Naive thymus-derived CD4-positive, alpha-beta T cell (primary cell): ENCODE results near the gene PSMD3. TPM values are rescaled to one million over a fixed set of nuclear protein-coding genes. Genes with fewer than 3 reads are reported as not detected.

Experiments used
- ATAC-seq: fragments of 150-1000 bp; cut with Tn5 transposase; 2 replicates; pipeline ENCODE4 v1.10.0; 2021; ENCODE audit warnings: mild to moderate bottlenecking, moderate library complexity
- CTCF ChIA-PET: fragments of 350-600 bp; sonication (Branson Sonifier 250); formaldehyde crosslinking; loops from one replicate; lab custom pipeline; 2021; ENCODE audit warnings: antibody characterized with exemption; lab: Charles Lee
- POLR2A ChIA-PET: fragments of 350-600 bp; sonication (Branson Sonifier 250); formaldehyde crosslinking; loops from one replicate; lab custom pipeline; 2021; ENCODE audit warnings: antibody characterized with exemption, inconsistent platforms; lab: Charles Lee
- DNase-seq, 9 donors: peaks; one replicate each; pipeline versions ENCODE4 v3.0.0 to v3.0.0-alpha.2; 2020 to 2022; ENCODE audit warnings: mixed read lengths in 1 of 9
- H3K27ac ChIP-seq: one replicate; pipeline ENCODE4 v1.7.0; 2013; ENCODE audit warnings: mild to moderate bottlenecking, low read depth, low read length, moderate library complexity
- H3K27me3 ChIP-seq, 2 donors: one replicate each; pipeline ENCODE4 v1.7.0; 2013; ENCODE audit warnings: low read length in 2 of 2, mild to moderate bottlenecking in 2 of 2, moderate library complexity in 2 of 2; ENCODE audit not compliant: control insufficient read depth in 2 of 2, insufficient read depth in 2 of 2
- H3K36me3 ChIP-seq, 3 experiments: 1 replicate in 2 of 3; 2 replicates in 1 of 3; pipeline ENCODE4 v1.7.0; 2013; ENCODE audit warnings: low read length in 3 of 3, mild to moderate bottlenecking in 3 of 3, moderate library complexity in 1 of 3; ENCODE audit not compliant: insufficient read depth in 3 of 3, control insufficient read depth in 2 of 3
- H3K4me1 ChIP-seq, 2 donors: one replicate each; pipeline ENCODE4 v1.7.0; 2013; ENCODE audit warnings: low read length in 2 of 2, mild to moderate bottlenecking in 2 of 2, moderate library complexity in 1 of 2; ENCODE audit not compliant: control insufficient read depth in 2 of 2, insufficient read depth in 2 of 2
- H3K4me3 ChIP-seq: 2 replicates; pipeline ENCODE4 v1.7.0; 2013; ENCODE audit warnings: mild to moderate bottlenecking, low read length
- H3K9me3 ChIP-seq, 3 experiments: 1 replicate in 2 of 3; 2 replicates in 1 of 3; pipeline ENCODE4 v1.7.0; 2013; ENCODE audit warnings: low read length in 3 of 3; ENCODE audit not compliant: control insufficient read depth in 2 of 3
- H3K27ac Mint-ChIP-seq, 9 donors: one replicate each; pipeline ENCODE4 v1.8.0; 2020 to 2022; ENCODE audit warnings: mixed read lengths in 9 of 9, mild to moderate bottlenecking in 8 of 9, moderate library complexity in 5 of 9, inconsistent platforms in 2 of 9
- H3K27me3 Mint-ChIP-seq, 5 donors: one replicate each; pipeline ENCODE4 v1.8.0; 2021 to 2022; ENCODE audit warnings: mixed read lengths in 5 of 5, mild to moderate bottlenecking in 1 of 5
- H3K36me3 Mint-ChIP-seq, 5 donors: one replicate each; pipeline ENCODE4 v1.8.0; 2020 to 2022; ENCODE audit warnings: mixed read lengths in 5 of 5, mild to moderate bottlenecking in 3 of 5, inconsistent platforms in 1 of 5
- H3K4me1 Mint-ChIP-seq, 7 donors: one replicate each; pipeline ENCODE4 v1.8.0; 2020 to 2022; ENCODE audit warnings: mixed read lengths in 7 of 7, mild to moderate bottlenecking in 3 of 7, inconsistent platforms in 1 of 7
- H3K4me3 Mint-ChIP-seq, 10 donors: one replicate each; pipeline ENCODE4 v1.8.0; 2020 to 2022; ENCODE audit warnings: mild to moderate bottlenecking in 10 of 10, mixed read lengths in 10 of 10, moderate library complexity in 6 of 10, inconsistent platforms in 2 of 10
- H3K9me3 Mint-ChIP-seq, 11 donors: one replicate each; pipeline ENCODE4 v1.8.0; 2020 to 2022; ENCODE audit warnings: mixed read lengths in 11 of 11, mild to moderate bottlenecking in 4 of 11, inconsistent platforms in 1 of 11, moderate library complexity in 1 of 11
- intact Hi-C, 2 donors: fragments of 100-400 bp; cut with micrococcal nuclease; formaldehyde crosslinking; loops; one replicate each; pipeline ENCODE4 v1.15.1; 2023
- polyA plus RNA-seq, 2 donors: library from polyadenylated mRNA; unstranded; fragments of 300-500 nt; fragmentation: Illumina TruSeq; gene quantifications; one replicate each; pipeline ENCODE4 v1.2.3, GENCODE V29; 2021
- total RNA-seq, 6 experiments: library from RNA in 5 of 6; stranded (reverse) in 5 of 6; gene quantifications; 1 replicate in 5 of 6; 2 replicates in 1 of 6; pipeline ENCODE4 v1.2.3 and lab custom pipeline; 2021 to 2026

PSMD3 gene
- total and polyA plus RNA-seq, 7 experiments from 2014 or later = 44.6 to 111 (median 66.5) TPM

DNA sequence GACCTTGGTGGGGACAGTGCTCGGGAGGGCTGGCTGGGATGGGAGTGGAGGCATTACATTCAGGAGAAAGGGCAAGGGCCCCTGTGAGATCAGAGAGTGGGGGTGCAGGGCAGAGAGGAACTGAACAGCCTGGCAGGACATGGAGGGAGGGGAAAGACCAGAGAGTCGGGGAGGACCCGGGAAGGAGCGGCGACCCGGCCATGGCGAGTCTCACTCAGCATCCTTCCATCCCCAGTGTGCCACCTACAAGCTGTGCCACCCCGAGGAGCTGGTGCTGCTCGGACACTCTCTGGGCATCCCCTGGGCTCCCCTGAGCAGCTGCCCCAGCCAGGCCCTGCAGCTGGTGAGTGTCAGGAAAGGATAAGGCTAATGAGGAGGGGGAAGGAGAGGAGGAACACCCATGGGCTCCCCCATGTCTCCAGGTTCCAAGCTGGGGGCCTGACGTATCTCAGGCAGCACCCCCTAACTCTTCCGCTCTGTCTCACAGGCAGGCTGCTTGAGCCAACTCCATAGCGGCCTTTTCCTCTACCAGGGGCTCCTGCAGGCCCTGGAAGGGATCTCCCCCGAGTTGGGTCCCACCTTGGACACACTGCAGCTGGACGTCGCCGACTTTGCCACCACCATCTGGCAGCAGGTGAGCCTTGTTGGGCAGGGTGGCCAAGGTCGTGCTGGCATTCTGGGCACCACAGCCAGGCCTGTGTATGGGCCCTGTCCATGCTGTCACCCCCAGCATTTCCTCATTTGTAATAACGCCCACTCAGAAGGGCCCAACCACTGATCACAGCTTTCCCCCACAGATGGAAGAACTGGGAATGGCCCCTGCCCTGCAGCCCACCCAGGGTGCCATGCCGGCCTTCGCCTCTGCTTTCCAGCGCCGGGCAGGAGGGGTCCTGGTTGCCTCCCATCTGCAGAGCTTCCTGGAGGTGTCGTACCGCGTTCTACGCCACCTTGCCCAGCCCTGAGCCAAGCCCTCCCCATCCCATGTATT lies 35.7 kb downstream of the PSMD3 start:
- no peak overlapping the region for H3K4me3 ChIP-seq
- Mint-ChIP-seq H3K36me3 (peaks cover 4 to 13% (median 5%) of the 10 kb centered on the region in 5 donors), H3K27me3 (peaks cover 0 to 6% (median 0%) of the 10 kb centered on the region in 5 donors), H3K9me3 (no peaks in the 10 kb centered on the region), H3K4me3 (no peak overlapping the region), H3K4me1 (peaks cover 0 to 8% (median 5%) of the 10 kb centered on the region in 7 donors), H3K27ac (no peak overlapping the region)
- H3K4me1 ChIP-seq = no peaks in the 10 kb centered on the region
- intact Hi-C loops = no loop called here
- no peaks in the 10 kb centered on the region for H3K27me3 ChIP-seq
- ChIA-PET CTCF (interaction anchor here (0.6 to 8.2 kb wide), 7 partner anchors 10 to 276 kb away, joined by 3 to 85 read pairs (median 5); no protein-coding TSS in a partner anchor), POLR2A (interaction anchor here (1.3 kb wide), 1 partner anchor 47 kb away, joined by 3 read pairs; the partner anchor contains the start of gene THRA)
- peaks cover 0 to 30% (median 0%) of the 10 kb centered on the region in 3 experiments for H3K36me3 ChIP-seq
- no peaks in the 10 kb centered on the region for H3K9me3 ChIP-seq
- ATAC-seq = no peak
- no peak for DNase-seq
- H3K27ac ChIP-seq = no peak overlapping the region

DNA sequence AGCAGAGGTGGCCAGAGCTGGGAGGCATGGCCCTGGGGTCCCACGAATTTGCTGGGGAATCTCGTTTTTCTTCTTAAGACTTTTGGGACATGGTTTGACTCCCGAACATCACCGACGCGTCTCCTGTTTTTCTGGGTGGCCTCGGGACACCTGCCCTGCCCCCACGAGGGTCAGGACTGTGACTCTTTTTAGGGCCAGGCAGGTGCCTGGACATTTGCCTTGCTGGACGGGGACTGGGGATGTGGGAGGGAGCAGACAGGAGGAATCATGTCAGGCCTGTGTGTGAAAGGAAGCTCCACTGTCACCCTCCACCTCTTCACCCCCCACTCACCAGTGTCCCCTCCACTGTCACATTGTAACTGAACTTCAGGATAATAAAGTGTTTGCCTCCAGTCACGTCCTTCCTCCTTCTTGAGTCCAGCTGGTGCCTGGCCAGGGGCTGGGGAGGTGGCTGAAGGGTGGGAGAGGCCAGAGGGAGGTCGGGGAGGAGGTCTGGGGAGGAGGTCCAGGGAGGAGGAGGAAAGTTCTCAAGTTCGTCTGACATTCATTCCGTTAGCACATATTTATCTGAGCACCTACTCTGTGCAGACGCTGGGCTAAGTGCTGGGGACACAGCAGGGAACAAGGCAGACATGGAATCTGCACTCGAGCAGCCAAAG lies 36.9 kb downstream of the PSMD3 start:
- ATAC-seq (no peak), DNase-seq (no peak)
- no peaks in the 10 kb centered on the region for H3K9me3 Mint-ChIP-seq
- no peak overlapping the region for H3K4me3 Mint-ChIP-seq
- Histone ChIP-seq H3K36me3 (peaks cover under 1 to 43% (median 4%) of the 10 kb centered on the region in 3 experiments), H3K4me3 (no peak overlapping the region), H3K4me1 (no peaks in the 10 kb centered on the region), H3K9me3 (no peaks in the 10 kb centered on the region), H3K27me3 (no peaks in the 10 kb centered on the region), H3K27ac (no peak overlapping the region)
- peaks cover 0 to 8% (median 5%) of the 10 kb centered on the region in 7 donors for H3K4me1 Mint-ChIP-seq
- POLR2A ChIA-PET = no interaction called here
- intact Hi-C loops = no loop called here
- peaks cover 0 to 2% (median 0%) of the 10 kb centered on the region in 5 donors for H3K27me3 Mint-ChIP-seq
- CTCF ChIA-PET = interaction anchor here (0.8 to 1.4 kb wide), 2 partner anchors 144 to 283 kb away, joined by 4 read pairs; no protein-coding TSS in a partner anchor
- H3K27ac Mint-ChIP-seq = no peak overlapping the region
- H3K36me3 Mint-ChIP-seq = peaks cover 4 to 21% (median 5%) of the 10 kb centered on the region in 5 donors

DNA sequence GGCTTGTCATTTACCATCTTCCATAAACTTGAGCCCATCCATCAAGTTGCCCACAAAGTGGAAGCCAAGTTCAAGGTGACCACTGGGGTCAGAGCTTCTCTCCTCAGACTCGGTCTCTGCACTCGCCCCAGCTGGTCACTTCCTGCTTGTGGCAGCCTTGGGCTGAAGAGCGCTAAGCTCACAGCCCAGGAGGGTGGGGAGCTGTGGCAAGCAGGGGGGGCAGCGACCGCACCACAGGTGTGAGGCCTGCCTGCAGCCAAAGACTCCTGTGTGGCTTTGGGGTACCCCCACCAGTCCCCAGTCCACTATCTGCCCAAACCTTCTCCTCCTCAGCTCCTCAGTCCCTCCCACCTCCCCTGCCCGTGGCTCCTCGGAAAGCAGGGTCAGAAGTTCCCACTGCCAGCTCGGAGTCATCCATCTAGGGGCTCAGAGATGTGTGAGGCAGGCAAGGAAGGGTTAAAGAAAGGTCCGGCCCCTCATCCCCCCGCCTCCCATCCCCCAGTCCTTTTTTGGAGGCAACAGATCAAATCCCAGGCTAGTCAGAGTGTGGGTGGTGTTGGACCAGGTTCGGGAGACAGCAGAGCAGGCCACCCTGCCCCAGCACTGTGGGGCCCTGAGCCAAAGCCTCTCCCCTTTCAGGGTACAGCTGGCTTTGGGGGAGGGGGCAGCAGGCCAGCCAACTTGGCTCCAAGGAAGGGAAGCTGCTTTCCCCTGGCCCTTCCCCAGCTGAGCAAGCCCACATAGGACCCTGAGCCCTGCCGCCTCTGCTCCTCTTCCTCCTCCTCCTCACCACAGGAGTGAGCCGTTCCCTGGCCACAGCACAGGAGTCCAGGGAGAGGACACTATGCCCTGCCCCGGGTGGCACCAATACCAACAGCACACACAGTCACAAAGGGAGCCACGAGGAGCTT lies 37.9 kb downstream of the PSMD3 start:
- Mint-ChIP-seq H3K36me3 (peaks cover 4 to 22% (median 5%) of the 10 kb centered on the region in 5 donors), H3K27ac (peak overlapping the region in 2 of 9 donors; percentile 21 to 25), H3K4me1 (peaks cover 0 to 8% (median 5%) of the 10 kb centered on the region in 7 donors), H3K9me3 (no peaks in the 10 kb centered on the region), H3K27me3 (peaks cover 0 to 2% (median 0%) of the 10 kb centered on the region in 5 donors), H3K4me3 (no peak overlapping the region)
- ATAC-seq = no peak
- intact Hi-C loops = no loop called here
- H3K9me3 ChIP-seq = no peaks in the 10 kb centered on the region
- peaks cover 4 to 52% (median 5%) of the 10 kb centered on the region in 3 experiments for H3K36me3 ChIP-seq
- H3K27me3 ChIP-seq = no peaks in the 10 kb centered on the region
- no peak overlapping the region for H3K4me3 ChIP-seq
- H3K4me1 ChIP-seq = no peaks in the 10 kb centered on the region
- ChIA-PET POLR2A (no interaction called here), CTCF (interaction anchor here (0.8 kb wide), 2 partner anchors 68 to 282 kb away, joined by 4 to 5 read pairs; no protein-coding TSS in a partner anchor)
- no peak overlapping the region for H3K27ac ChIP-seq
- no peak for DNase-seq

- Histone ChIP-seq H3K9me3 (no peaks in the 10 kb centered on the region), H3K27me3 (no peaks in the 10 kb centered on the region), H3K27ac (no peak overlapping the region), H3K4me1 (no peaks in the 10 kb centered on the region), H3K36me3 (peaks cover 4 to 58% (median 5%) of the 10 kb centered on the region in 3 experiments), H3K4me3 (no peak overlapping the region)
- DNase-seq (no peak), ATAC-seq (no peak)
- ChIA-PET CTCF (interaction anchor here (0.8 kb wide), 1 partner anchor 67 kb away, joined by 5 read pairs; no protein-coding TSS in a partner anchor), POLR2A (no interaction called here)
- Mint-ChIP-seq H3K27ac (peak overlapping the region in 2 of 9 donors; percentile 21 to 39), H3K36me3 (peaks cover 4 to 27% (median 5%) of the 10 kb centered on the region in 5 donors), H3K27me3 (no peaks in the 10 kb centered on the region), H3K9me3 (no peaks in the 10 kb centered on the region), H3K4me1 (peaks cover 0 to 4% (median 0%) of the 10 kb centered on the region in 7 donors), H3K4me3 (no peak overlapping the region)
- intact Hi-C loops = no loop called here
These were observed 38.8 kb downstream of the PSMD3 start for GRCh38 chr17:40019140-40019991.

GRCh38 chr17:40020146-40020545 lies 39.5 kb downstream of the PSMD3 start:
- Mint-ChIP-seq H3K4me1 (peaks cover under 1 to 4% (median 1%) of the 10 kb centered on the region in 7 donors), H3K4me3 (no peak overlapping the region), H3K27me3 (no peaks in the 10 kb centered on the region), H3K9me3 (no peaks in the 10 kb centered on the region), H3K36me3 (peaks cover 4 to 30% (median 5%) of the 10 kb centered on the region in 5 donors), H3K27ac (no peak overlapping the region)
- no peak for ATAC-seq
- peaks cover 3 to 4% of the 10 kb centered on the region in 2 donors for H3K4me1 ChIP-seq
- H3K9me3 ChIP-seq = no peaks in the 10 kb centered on the region
- ChIA-PET CTCF (no interaction called here), POLR2A (no interaction called here)
- H3K4me3 ChIP-seq = no peak overlapping the region
- no peak overlapping the region for H3K27ac ChIP-seq
- intact Hi-C loops = no loop called here
- no peak for DNase-seq
- H3K27me3 ChIP-seq = no peaks in the 10 kb centered on the region
- H3K36me3 ChIP-seq = peaks cover 4 to 61% (median 5%) of the 10 kb centered on the region in 3 experiments
